PC-9 (cell line): ENCODE measurements around the gene TANC1. TPM values are rescaled to one million over a fixed set of nuclear protein-coding genes. Genes with fewer than 3 reads are reported as not detected.

Source experiments
- BruUV-seq: library from RNA; stranded (reverse); fragments of 400-500 nt; replicated peaks from 2 replicates; lab custom pipeline; 2021; lab: Mats Ljungman, UMichigan
- CTCF ChIA-PET: fragments of 300-600 bp; sonication (Branson Sonifier 250); formaldehyde crosslinking; loops from one replicate; lab custom pipeline; 2022; ENCODE audit warnings: antibody characterized with exemption; lab: Charles Lee
- POLR2A ChIA-PET: fragments of 300-600 bp; sonication (Branson Sonifier 250); formaldehyde crosslinking; loops from one replicate; lab custom pipeline; 2022; ENCODE audit warnings: antibody characterized with exemption; ENCODE audit not compliant: unreplicated experiment; lab: Charles Lee
- DNase-seq, 2 experiments: peaks; one replicate each; pipeline versions ENCODE4 v3.0.0 to v3.0.0-alpha.2; 2015 to 2022; ENCODE audit warnings: mixed read lengths in 1 of 2
- H2AFZ ChIP-seq: fragments of 200-600 bp; sonication (generic); 2 replicates; pipeline ENCODE4 v1.8.1; 2017; ENCODE audit warnings: antibody characterized with exemption
- H3F3A ChIP-seq: fragments of 200-600 bp; sonication (generic); 2 replicates; pipeline ENCODE4 v1.8.1; 2017; ENCODE audit warnings: antibody characterized with exemption, mild to moderate bottlenecking, low read depth; ENCODE audit not compliant: insufficient read depth
- H3K27ac ChIP-seq: fragments of 200-600 bp; sonication (generic); 2 replicates; pipeline ENCODE4 v1.6.1; 2016; ENCODE audit warnings: mixed run types
- H3K27me3 ChIP-seq: fragments of 200-600 bp; sonication (generic); 2 replicates; pipeline ENCODE4 v1.6.1; 2016; ENCODE audit warnings: low read depth, mixed run types; ENCODE audit not compliant: insufficient read depth
- H3K36me3 ChIP-seq: fragments of 200-600 bp; sonication (generic); 2 replicates; pipeline ENCODE4 v1.6.1; 2016; ENCODE audit warnings: low read depth, mixed run types
- H3K4me1 ChIP-seq: fragments of 200-600 bp; sonication (generic); replicated peaks from 2 replicates; pipeline ENCODE4 v1.6.1; 2016; ENCODE audit warnings: mixed run types; ENCODE audit not compliant: insufficient read depth
- H3K4me2 ChIP-seq: fragments of 200-600 bp; sonication (generic); 2 replicates; pipeline ENCODE4 v1.6.1; 2017; ENCODE audit warnings: mixed run types
- H3K4me3 ChIP-seq: fragments of 200-600 bp; sonication (generic); 2 replicates; pipeline ENCODE4 v1.6.1; 2016; ENCODE audit warnings: mixed run types
- H3K79me2 ChIP-seq: fragments of 200-600 bp; sonication (generic); 2 replicates; pipeline ENCODE4 v1.6.1; 2017; ENCODE audit warnings: low read depth, mixed run types
- H3K9me2 ChIP-seq: fragments of 200-600 bp; sonication (generic); 2 replicates; pipeline ENCODE4 v1.8.1; 2017; ENCODE audit warnings: mild to moderate bottlenecking; ENCODE audit not compliant: insufficient read depth
- H3K9me3 ChIP-seq: fragments of 200-600 bp; sonication (generic); 2 replicates; pipeline ENCODE4 v1.8.1; 2016; ENCODE audit warnings: low read depth; ENCODE audit not compliant: insufficient read depth
- H4K20me1 ChIP-seq: fragments of 200-600 bp; sonication (generic); 2 replicates; pipeline ENCODE4 v1.8.1; 2017; ENCODE audit not compliant: insufficient read depth
- CTCF ChIP-seq: fragments of 200-600 bp; sonication (generic); conservative IDR thresholded peaks from 2 replicates; pipeline ENCODE4 v1.6.1; 2017; ENCODE audit warnings: mixed run types, antibody characterized with exemption, mild to moderate bottlenecking, moderate library complexity
- EZH2 ChIP-seq: fragments of 200-600 bp; sonication (generic); IDR thresholded peaks from 2 replicates; pipeline ENCODE4 v1.8.0; 2017; ENCODE audit warnings: antibody characterized with exemption, low read depth
- intact Hi-C: fragments of 100-400 bp; cut with micrococcal nuclease; formaldehyde crosslinking; loops from one replicate; pipeline ENCODE4 v1.10.0; 2022; ENCODE audit not compliant: unreplicated experiment
- total RNA-seq: library from RNA; stranded (reverse); gene quantifications from 2 replicates; pipeline ENCODE4 v1.2.3, GENCODE V29; 2021

The TANC1 gene
- total RNA-seq, 1 experiment from 2014 or later: 26.0 TPM

GRCh38 chr2:159155320-159155719 lies 186.9 kb downstream of the TANC1 start:
- H3K4me2 ChIP-seq: peak overlapping the region; percentile 65
- POLR2A ChIA-PET: interaction anchor here (0.5 to 0.8 kb wide), 4 partner anchors 8 to 1096 kb away, joined by 4 to 10 read pairs (median 6); no protein-coding TSS in a partner anchor
- CTCF ChIA-PET: interaction anchor here (0.6 to 0.7 kb wide), 2 partner anchors 47 to 1105 kb away, joined by 3 to 4 read pairs; no protein-coding TSS in a partner anchor

GRCh38 chr2:159155791-159156190 lies 187.4 kb downstream of the TANC1 start:
- no peaks in the 10 kb centered on the region for H3K9me2 ChIP-seq
- peak overlapping the region; percentile 65 for H3K4me2 ChIP-seq
- no peak for DNase-seq
- no peaks in the 10 kb centered on the region for H3K36me3 ChIP-seq
- H2AFZ ChIP-seq: no peak overlapping the region
- peaks cover 21% of the 10 kb centered on the region for H3K79me2 ChIP-seq
- peak overlapping the region; percentile 20; the same call in 1 of the 2 replicates for H3K4me3 ChIP-seq
- no peaks in the 10 kb centered on the region for H4K20me1 ChIP-seq
- intact Hi-C loops: loop anchor here (2.0 kb wide), 1 partner anchor 21 kb away; no protein-coding TSS in a partner anchor
- CTCF ChIA-PET: interaction anchor here (0.7 kb wide), 1 partner anchor 47 kb away, joined by 3 read pairs; no protein-coding TSS in a partner anchor
- H3K4me1 ChIP-seq: peaks cover 56% of the 10 kb centered on the region
- TF ChIP-seq EZH2: no peak
- no peak for TF ChIP-seq CTCF
- peaks cover 49% of the 10 kb centered on the region for H3F3A ChIP-seq
- POLR2A ChIA-PET: interaction anchor here (0.5 to 0.8 kb wide), 3 partner anchors 9 to 171 kb away, joined by 4 to 6 read pairs (median 5); no protein-coding TSS in a partner anchor
- H3K27me3 ChIP-seq: no peaks in the 10 kb centered on the region
- peak overlapping the region; percentile 86 for H3K27ac ChIP-seq
- H3K9me3 ChIP-seq: no peaks in the 10 kb centered on the region
- no TSS peak for BruUV-seq

More at GRCh38 chr2:159155320-159155719, 186.9 kb downstream of the TANC1 start:
- H3K27ac ChIP-seq: peak overlapping the region; percentile 86
- no peak overlapping the region for H2AFZ ChIP-seq
- H3F3A ChIP-seq: peaks cover 49% of the 10 kb centered on the region
- intact Hi-C loops: loop anchor here (2.0 kb wide), 1 partner anchor 21 kb away; no protein-coding TSS in a partner anchor
- H3K79me2 ChIP-seq: peaks cover 21% of the 10 kb centered on the region
- no peaks in the 10 kb centered on the region for H3K27me3 ChIP-seq
- no TSS peak for BruUV-seq
- H3K9me3 ChIP-seq: no peaks in the 10 kb centered on the region
- no peaks in the 10 kb centered on the region for H4K20me1 ChIP-seq
- TF ChIP-seq CTCF (no peak), EZH2 (no peak)
- H3K4me1 ChIP-seq: peaks cover 61% of the 10 kb centered on the region
- peak overlapping the region; percentile 20; the same call in 1 of the 2 replicates for H3K4me3 ChIP-seq
- H3K36me3 ChIP-seq: no peaks in the 10 kb centered on the region
- H3K9me2 ChIP-seq: no peaks in the 10 kb centered on the region
- DNase-seq: peak; percentile 79 to 92

GRCh38 chr2:159156834-159157233 lies 188.4 kb downstream of the TANC1 start:
- no peak overlapping the region for H3K4me3 ChIP-seq
- H3F3A ChIP-seq: peaks cover 41% of the 10 kb centered on the region
- DNase-seq: no peak
- H4K20me1 ChIP-seq: no peaks in the 10 kb centered on the region
- peak overlapping the region; percentile 86; the same call in 1 of the 2 replicates for H3K27ac ChIP-seq
- H3K27me3 ChIP-seq: no peaks in the 10 kb centered on the region
- no peaks in the 10 kb centered on the region for H3K9me2 ChIP-seq
- H2AFZ ChIP-seq: no peak overlapping the region
- peaks cover 21% of the 10 kb centered on the region for H3K79me2 ChIP-seq
- CTCF ChIA-PET: no interaction called here
- peaks cover 46% of the 10 kb centered on the region for H3K4me1 ChIP-seq
- no peaks in the 10 kb centered on the region for H3K36me3 ChIP-seq
- BruUV-seq: no TSS peak
- no peaks in the 10 kb centered on the region for H3K9me3 ChIP-seq
- H3K4me2 ChIP-seq: peak overlapping the region; percentile 65; the same call in 1 of the 2 replicates
- POLR2A ChIA-PET: no interaction called here
- TF ChIP-seq EZH2 (no peak), CTCF (no peak)
- intact Hi-C loops: no loop called here
